GM18861 (cell line): ENCODE measurements around the gene CHD9.
"Not testable (repeated sequence)": the region's sequence is repeated elsewhere in the genome, so short reads cannot be mapped to it uniquely, and the experiment has no call there.

Experiments
- ATAC-seq: cut with Tn5 transposase; IDR thresholded peaks from one replicate; pipeline ENCODE4 v1.9.1; 2021; ENCODE audit not compliant: unreplicated experiment

Gene CHD9

GRCh38 chr16:53262645-53263044 is 207.9 kb downstream of the CHD9 start:
- ATAC-seq = no peak

GRCh38 chr16:53266156-53266555 is 211.4 kb downstream of the CHD9 start:
- no peak for ATAC-seq

- ATAC-seq = not testable (repeated sequence)
These were observed 223.7 kb downstream of the CHD9 start for GRCh38 chr16:53278498-53278897.

GRCh38 chr16:53281280-53281679 is 226.5 kb downstream of the CHD9 start:
- ATAC-seq = no peak

- ATAC-seq = no peak
These were observed 227.1 kb downstream of the CHD9 start for GRCh38 chr16:53281859-53282258.

GRCh38 chr16:53282328-53282727 is 227.5 kb downstream of the CHD9 start:
- ATAC-seq = no peak

GRCh38 chr16:53282975-53283946 is 228.5 kb downstream of the CHD9 start:
- no peak for ATAC-seq

GRCh38 chr16:53285236-53285635 is 230.4 kb downstream of the CHD9 start:
- no peak for ATAC-seq

GRCh38 chr16:53290520-53290919 is 235.7 kb downstream of the CHD9 start:
- no peak for ATAC-seq

- no peak for ATAC-seq
These were observed 237.1 kb downstream of the CHD9 start for GRCh38 chr16:53291757-53292392.

GRCh38 chr16:53297477-53297876 is 242.7 kb downstream of the CHD9 start:
- no peak for ATAC-seq

GRCh38 chr16:53304334-53304733 is 249.5 kb downstream of the CHD9 start:
- ATAC-seq = no peak

- ATAC-seq = no peak
These were observed 251.0 kb downstream of the CHD9 start for GRCh38 chr16:53305743-53306142.

GRCh38 chr16:53309457-53309856 is 254.7 kb downstream of the CHD9 start:
- ATAC-seq = no peak

- no peak for ATAC-seq
These were observed 266.2 kb downstream of the CHD9 start for GRCh38 chr16:53320992-53321391.

GRCh38 chr16:53323924-53324323 is 269.1 kb downstream of the CHD9 start:
- ATAC-seq = no peak

- not testable (repeated sequence) for ATAC-seq
These were observed 276.2 kb downstream of the CHD9 start for GRCh38 chr16:53330991-53331390.

GRCh38 chr16:53334581-53334980 is 279.8 kb downstream of the CHD9 start:
- ATAC-seq = no peak

GRCh38 chr16:53337294-53337693 is 282.5 kb downstream of the CHD9 start:
- no peak for ATAC-seq

- no peak for ATAC-seq
These were observed 287.0 kb downstream of the CHD9 start for GRCh38 chr16:53341792-53342191.

GRCh38 chr16:53355064-53355463 is 300.3 kb downstream of the CHD9 start:
- no peak for ATAC-seq
